Measurements from ENCODE around the gene RAB15.

- TF ChIP-seq POLR2A (IDR thresholded peaks at IDR 0.05), result no peak
- TF ChIP-seq CTCF (IDR thresholded peaks at IDR 0.05), result no peak
Observed at GRCh38 chr14:64987438-64987767, 15.3 kb upstream of the RAB15 start.

Measured in gastroesophageal sphincter (tissue), 3 donors.